Activated CD4-positive, CD25-positive, alpha-beta regulatory T cell treated with anti-CD3 and anti-CD28 coated beads, Interleukin-2, amount 50 U/mL, for 24 hours (primary cell): ENCODE data around the gene RAPGEF1.
A peak's percentile ranks its signal among the peaks of the same experiment; 100 is the strongest.
"Not testable (repeated sequence)": the region's sequence is repeated elsewhere in the genome, so short reads cannot be mapped to it uniquely, and the experiment has no call there.

Experiments
- ATAC-seq, 2 donors: fragments of 150-1000 bp; cut with Tn5 transposase; one replicate each; pipeline ENCODE4 v1.10.0; 2021; ENCODE audit warnings: mild to moderate bottlenecking in 1 of 2, moderate library complexity in 1 of 2

RAPGEF1 gene

GRCh38 chr9:131739959-131740648, at the start of gene RAPGEF1:
TSS of gene RAPGEF1 (minus strand) at chr9:131740076. CDS start at chr9:131739830, 246 bp downstream.
- ATAC-seq: peak; percentile 83 to 85

GRCh38 chr9:131788851-131789250, 49.0 kb upstream of the RAPGEF1 start:
- no peak for ATAC-seq

GRCh38 chr9:131787838-131788237, 48.0 kb upstream of the RAPGEF1 start:
- ATAC-seq: no peak

DNA sequence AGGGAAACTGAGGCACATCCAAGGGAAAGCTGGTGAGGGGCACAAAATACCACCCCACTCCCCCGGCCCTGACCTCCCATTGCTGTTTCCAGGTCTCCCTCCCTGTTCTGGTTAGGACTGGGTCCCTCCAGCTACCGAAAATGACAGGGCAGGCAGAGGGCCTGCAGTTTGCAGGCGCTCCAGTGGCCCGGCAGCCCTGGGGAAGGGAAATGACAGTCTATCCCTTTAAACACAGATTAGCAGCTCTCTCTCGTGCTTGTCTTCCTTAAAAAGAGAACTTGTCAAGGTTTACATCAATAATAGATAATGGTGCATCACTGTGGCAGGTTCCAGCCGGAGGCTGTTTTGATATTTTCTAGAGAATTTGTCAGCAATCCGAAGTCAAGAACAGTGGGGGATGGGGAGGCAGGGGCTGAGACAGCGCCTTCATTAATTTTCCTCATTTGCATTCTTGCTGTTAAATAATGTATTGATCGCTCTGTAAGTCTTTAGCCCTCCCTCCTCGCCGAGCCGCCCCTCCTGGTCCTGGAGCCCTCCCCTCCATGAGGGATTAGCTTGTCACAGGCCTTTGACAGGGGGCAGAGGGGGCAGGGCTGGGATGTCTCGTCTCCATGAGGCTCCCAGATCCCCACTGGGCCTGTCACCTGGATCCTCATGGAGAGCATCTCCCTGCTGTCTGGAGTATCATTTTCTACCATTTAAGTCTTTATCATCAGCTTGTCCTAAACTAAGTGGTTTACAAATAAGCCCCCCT, 45.0 kb upstream of the RAPGEF1 start:
- no peak for ATAC-seq

GRCh38 chr9:131781069-131781468, 41.2 kb upstream of the RAPGEF1 start:
- ATAC-seq: no peak

GRCh38 chr9:131776473-131776872, 36.6 kb upstream of the RAPGEF1 start:
- ATAC-seq: no peak

- no peak for ATAC-seq
These were observed 36.2 kb upstream of the RAPGEF1 start for GRCh38 chr9:131776036-131776435.

DNA sequence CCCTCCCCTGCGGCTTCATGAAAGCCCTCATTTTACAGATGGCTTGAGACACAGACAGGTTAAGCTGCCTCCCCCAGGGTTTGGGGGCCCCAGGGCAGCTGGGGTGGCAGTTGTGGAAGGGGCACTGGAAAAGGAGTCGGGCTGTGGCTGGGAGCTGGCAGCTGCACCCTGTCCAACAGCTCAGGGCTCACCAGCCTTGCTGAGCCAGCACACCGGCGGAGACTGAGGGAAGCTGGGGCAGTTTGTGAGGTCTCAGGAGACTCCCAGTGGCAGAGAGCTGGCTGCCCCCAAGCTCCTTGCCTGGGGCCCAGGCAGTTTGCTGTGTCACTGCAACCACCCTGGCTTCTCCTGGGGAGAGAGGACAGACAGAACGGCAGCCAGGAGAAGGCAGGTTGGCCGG, 34.8 kb upstream of the RAPGEF1 start:
- no peak for ATAC-seq

- no peak for ATAC-seq
These were observed 34.1 kb upstream of the RAPGEF1 start for GRCh38 chr9:131773911-131774379.

DNA sequence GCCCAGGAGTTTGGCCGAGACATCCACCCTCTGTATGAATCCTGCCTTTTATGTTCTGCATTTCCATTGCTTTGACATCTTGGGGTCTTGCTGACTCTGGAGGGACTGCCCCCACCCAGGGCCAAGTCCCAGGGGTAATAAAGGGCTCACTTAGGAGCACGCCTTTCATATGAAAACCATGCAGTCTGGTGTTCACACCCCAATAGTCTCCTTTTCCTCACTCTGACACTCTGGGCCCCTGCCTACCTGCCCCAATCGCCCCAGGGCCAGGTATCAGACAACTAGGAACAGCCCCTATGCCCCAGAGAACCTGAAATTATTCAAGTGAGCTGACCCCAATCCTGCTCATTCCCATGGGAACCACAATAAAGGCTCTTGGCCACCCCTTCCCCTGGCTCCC, 33.1 kb upstream of the RAPGEF1 start:
- ATAC-seq: no peak

GRCh38 chr9:131771646-131772045, 31.8 kb upstream of the RAPGEF1 start:
- ATAC-seq: no peak

- ATAC-seq: no peak
These were observed 29.5 kb upstream of the RAPGEF1 start for GRCh38 chr9:131769361-131769760.

DNA sequence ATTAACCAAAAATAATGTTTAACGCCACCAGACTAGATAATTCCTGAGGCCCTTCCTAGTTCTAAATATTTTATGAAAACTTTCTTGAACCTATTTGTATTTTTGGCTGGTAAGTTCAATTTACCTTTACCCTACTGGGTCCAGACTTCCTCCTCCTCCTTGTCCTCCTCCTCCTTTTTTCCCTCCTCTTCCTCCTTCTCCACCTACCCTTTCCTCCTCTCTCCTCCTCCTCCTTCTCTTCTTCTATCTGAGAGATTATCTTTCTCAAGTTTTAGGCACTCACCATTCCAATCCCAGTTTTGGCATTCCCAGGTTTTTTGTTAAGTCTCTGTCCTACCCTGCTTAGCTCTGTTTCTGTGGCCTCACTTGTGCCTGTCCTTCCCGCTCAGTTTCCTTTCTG, 24.7 kb upstream of the RAPGEF1 start:
- ATAC-seq: no peak

- ATAC-seq: peak; percentile 86 to 94
These were observed 22.6 kb upstream of the RAPGEF1 start for GRCh38 chr9:131762356-131762932.

DNA sequence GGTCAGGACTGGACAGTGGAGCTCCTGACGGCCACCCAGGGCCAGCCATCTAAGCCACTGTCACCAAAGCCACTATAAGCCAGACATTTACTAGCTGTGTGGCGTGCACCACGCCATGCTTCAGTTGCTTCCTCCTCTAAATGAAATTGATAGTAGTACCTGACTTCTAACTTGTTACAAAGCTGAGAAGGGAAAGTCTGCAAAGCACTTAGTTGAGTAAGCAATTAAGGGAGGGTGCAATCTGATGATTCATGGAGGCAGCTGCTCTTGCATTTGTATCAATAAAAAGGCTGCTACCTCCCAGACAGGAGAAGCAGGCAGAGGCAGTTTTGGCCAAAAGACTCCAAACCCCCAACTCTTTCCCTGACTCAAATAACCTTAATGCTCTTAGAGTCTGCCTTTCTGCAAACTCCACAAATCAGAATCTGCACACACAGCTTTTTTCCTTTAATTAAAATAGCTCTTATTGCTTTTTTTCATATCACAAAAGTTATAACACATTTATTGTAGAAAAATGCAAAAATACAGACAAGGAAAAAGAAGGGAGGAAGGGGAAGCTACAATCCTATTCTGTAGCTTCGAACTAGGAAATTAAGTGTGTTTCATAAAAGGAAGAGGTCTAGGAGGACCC, 19.3 kb upstream of the RAPGEF1 start:
- ATAC-seq: peak; percentile 24 to 52

DNA sequence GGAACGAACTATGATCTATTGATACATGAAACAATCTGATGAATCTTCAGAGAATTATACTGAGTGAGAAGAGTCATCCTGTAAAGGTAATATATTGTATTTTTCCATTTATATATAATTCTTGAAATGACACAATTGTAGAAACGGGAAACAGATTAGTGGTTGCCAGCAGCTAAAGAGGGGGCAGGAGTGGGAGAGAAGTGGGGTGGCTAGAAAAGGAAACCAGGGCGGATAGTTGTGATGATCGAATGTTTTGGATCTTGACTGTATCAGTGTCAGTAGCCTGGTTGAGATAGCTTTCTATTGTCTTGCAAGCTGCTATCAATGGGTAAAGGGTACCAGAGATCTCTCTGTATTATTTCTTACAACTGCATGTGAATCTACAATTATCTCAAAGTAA, 17.7 kb upstream of the RAPGEF1 start:
- ATAC-seq: peak in 1 of 2 donors; percentile 19

- ATAC-seq: peak; percentile 93 to 97
These were observed 15.8 kb upstream of the RAPGEF1 start for GRCh38 chr9:131755541-131756198.

- no peak for ATAC-seq
These were observed 15.0 kb upstream of the RAPGEF1 start for GRCh38 chr9:131754846-131755245.

DNA sequence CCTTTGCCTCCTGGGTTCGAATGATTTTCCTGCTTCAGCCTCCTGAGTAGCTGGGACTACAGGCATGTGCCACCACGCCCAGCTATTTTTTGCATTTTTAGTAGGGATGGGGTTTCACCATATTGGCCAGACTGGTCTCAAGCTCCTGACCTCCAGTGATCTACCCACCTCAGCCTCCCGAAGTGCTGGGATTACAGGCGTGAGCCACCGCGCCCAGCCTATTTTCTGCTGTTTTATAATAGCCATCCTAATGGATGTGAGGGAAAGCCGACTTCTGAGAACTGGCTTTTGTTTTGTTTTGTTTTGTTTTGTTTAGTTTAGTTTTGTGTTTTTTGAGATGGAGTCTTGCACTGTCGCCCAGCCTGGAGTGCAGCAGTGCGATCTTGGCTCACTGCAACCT, 13.9 kb upstream of the RAPGEF1 start:
- not testable (repeated sequence) for ATAC-seq

DNA sequence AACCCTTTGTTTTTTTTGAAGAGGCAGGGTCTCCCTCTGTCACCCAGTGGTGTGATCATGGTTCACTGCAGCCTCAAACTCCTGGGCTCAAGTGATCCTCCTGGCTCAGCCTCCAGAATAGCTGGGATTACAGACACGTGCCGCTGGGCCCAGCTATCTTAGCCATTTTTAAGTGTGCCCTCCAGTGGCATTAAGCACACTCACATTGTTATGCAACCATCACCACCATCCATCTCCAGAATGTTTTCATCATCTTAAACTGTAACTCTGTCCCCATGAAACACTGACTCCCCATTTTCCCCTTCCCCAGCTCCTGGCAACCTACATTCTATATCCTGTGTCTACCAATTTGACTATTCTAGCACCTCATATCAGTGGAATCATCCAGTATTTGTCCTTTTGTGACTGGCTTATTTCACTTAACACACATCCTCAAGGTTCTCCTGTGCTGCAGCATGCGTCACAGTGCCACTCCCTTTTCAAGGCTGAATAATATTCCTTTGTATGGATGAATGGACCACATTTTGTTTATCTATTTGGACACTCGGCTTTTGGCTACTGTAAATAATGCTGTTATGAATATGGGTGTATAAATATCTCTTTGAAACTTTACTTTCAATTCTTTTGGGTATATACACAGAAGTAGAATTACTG, 12.5 kb upstream of the RAPGEF1 start:
- ATAC-seq: no peak

DNA sequence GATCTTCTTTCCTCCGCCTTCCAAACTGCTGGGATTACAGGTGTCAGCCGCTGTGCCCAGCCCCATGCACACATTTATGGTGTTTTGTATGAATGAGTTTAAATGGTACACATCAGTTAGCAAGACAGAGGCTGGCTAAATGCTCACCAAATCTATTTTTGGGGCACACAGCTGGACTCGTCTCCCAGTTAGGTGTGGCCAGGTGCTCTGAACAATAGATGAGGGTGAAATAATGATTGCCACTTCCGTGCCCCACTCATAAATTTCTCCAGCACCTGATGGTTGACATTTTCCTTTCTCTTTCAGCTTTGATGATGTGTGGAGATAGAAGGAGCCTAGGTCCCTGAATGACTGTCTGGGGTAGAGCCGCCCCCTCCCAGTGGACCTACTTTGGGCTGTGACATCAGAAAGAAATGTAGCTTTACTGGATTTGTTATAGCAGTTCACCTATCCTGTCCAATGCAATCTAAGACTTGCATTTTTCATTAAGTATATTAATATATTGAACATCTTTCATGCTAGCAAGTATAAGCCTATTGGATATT, 8.6 kb upstream of the RAPGEF1 start:
- ATAC-seq: peak; percentile 47 to 62

GRCh38 chr9:131747352-131747751, 7.5 kb upstream of the RAPGEF1 start:
- ATAC-seq: peak; percentile 47 to 52
